PC-3 (cell line): ENCODE results near the gene IP6K1.

Experiments
- EZH2 ChIP-seq: fragments of 300-600 bp; sonication (generic); IDR thresholded peaks from one replicate; pipeline ENCODE4 v1.6.1; 2017; ENCODE audit warnings: antibody characterized with exemption, mild to moderate bottlenecking, low read length; ENCODE audit not compliant: unreplicated experiment
- TF ChIP-seq, protein P1 (sequence below): fragments of 300-600 bp; sonication (generic); conservative IDR thresholded peaks from 2 replicates; pipeline ENCODE4 v1.5.1; 2017; ENCODE audit warnings: antibody characterized with exemption, low read depth, mild to moderate bottlenecking, low read length

DNA sequence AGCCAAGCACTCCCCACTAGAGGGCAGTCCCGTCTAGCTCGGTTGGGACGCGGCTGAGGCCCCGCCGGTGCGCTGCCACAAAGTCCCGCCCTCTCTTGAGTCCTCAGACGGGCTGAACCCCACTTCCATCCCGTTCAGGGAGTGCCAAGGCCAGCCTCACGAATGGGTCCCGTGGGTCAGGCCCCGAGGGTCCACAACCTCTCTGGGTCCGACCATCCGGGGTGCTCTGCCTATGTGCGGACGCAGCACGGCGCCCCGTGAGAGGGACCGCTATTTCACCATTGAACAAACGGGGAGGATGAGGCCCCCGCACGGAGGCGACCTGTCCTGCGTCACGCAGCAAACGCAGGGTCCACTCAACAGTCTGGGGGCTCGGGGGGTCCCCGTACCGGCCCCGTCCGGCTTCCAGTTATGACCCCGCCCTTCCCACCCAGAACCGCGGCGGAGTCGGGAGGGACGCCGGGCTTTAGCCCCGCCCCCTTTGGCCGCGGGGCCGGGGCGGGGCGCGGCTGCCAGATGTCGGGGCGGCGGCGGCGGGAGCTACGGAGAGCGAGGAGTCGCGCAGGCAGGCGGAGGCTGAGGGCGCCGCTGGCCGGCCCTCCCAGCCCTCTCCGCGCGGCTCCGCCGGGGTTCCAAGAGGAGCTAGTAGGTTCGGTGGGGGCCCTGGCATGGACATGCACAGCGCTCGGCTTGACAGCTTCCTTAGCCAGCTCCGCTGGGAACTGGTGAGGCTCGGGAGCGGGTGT lies 16.6 kb upstream of the IP6K1 start, which contains the start of gene INKA1:
- TF ChIP-seq, protein P1, sequence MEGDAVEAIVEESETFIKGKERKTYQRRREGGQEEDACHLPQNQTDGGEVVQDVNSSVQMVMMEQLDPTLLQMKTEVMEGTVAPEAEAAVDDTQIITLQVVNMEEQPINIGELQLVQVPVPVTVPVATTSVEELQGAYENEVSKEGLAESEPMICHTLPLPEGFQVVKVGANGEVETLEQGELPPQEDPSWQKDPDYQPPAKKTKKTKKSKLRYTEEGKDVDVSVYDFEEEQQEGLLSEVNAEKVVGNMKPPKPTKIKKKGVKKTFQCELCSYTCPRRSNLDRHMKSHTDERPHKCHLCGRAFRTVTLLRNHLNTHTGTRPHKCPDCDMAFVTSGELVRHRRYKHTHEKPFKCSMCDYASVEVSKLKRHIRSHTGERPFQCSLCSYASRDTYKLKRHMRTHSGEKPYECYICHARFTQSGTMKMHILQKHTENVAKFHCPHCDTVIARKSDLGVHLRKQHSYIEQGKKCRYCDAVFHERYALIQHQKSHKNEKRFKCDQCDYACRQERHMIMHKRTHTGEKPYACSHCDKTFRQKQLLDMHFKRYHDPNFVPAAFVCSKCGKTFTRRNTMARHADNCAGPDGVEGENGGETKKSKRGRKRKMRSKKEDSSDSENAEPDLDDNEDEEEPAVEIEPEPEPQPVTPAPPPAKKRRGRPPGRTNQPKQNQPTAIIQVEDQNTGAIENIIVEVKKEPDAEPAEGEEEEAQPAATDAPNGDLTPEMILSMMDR, result peak; percentile 87
- no peak for TF ChIP-seq EZH2
